ENCODE measurements around the gene SCT. TPM values are rescaled to one million over a fixed set of nuclear protein-coding genes. Genes with fewer than 3 reads are reported as not detected.

Gene SCT
- total RNA-seq, 2 donors from 2014 or later, result 1.1 to 3.2 TPM

DNA sequence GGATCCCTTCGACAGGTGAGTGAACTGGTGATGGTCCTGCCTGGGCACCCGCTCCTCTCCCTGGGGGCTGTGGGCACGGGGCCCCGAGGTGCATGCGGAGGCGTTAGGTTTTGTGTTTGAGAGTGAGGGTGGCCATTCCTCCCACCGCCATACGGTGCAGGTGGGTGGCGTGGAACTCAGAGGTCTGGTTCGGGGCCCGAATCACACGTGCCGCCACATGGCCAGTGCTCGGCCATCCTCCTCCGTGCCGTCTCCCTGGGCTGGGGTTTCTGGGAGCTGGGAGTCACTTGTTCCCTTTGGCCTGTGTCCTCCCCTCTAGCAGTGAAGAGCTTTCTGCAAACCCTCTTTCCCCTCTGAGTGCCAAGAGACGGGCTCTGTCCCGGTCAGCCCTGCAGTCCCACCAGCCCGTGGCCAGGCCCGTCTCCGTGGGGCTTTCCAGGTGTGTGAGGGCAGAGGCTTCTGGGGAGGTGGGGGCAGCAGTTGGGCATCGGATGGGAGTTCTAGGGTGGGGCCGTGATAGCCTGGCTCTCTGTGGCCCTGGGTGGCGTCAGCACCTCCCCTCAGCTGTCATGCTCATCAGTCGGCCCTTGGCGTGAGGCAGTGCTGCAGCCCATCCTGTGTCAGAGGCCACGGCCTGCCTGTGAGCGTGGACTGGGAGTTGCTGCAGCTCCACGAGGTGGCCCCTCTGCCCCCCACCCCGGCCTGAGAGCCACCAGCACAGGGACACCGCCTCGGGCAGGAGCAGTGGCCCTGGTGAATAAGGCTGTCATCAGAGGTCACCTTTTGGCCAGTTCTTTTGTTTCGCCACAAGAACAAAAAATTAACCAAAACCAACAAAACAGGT, 21.5 kb downstream of the SCT start:
- no peaks in the 10 kb centered on the region for H3K27me3 ChIP-seq
- H3K9me3 ChIP-seq, result no peaks in the 10 kb centered on the region
- TF ChIP-seq, protein P1, sequence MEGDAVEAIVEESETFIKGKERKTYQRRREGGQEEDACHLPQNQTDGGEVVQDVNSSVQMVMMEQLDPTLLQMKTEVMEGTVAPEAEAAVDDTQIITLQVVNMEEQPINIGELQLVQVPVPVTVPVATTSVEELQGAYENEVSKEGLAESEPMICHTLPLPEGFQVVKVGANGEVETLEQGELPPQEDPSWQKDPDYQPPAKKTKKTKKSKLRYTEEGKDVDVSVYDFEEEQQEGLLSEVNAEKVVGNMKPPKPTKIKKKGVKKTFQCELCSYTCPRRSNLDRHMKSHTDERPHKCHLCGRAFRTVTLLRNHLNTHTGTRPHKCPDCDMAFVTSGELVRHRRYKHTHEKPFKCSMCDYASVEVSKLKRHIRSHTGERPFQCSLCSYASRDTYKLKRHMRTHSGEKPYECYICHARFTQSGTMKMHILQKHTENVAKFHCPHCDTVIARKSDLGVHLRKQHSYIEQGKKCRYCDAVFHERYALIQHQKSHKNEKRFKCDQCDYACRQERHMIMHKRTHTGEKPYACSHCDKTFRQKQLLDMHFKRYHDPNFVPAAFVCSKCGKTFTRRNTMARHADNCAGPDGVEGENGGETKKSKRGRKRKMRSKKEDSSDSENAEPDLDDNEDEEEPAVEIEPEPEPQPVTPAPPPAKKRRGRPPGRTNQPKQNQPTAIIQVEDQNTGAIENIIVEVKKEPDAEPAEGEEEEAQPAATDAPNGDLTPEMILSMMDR (IDR thresholded peaks at IDR 0.05), result no peak
- H3K9ac ChIP-seq (ENCODE audit: low read depth in 2 of 2, low read length in 2 of 2), result no peak overlapping the region
- no peak for DNase-seq
- H3K36me3 ChIP-seq, result peaks cover 38% of the 10 kb centered on the region
- intact Hi-C loops (cut with DNase I), result no loop called here
- no peaks in the 10 kb centered on the region for H3K4me1 ChIP-seq
- H3K27ac ChIP-seq, result no peak overlapping the region
- no peak overlapping the region for H3K4me3 ChIP-seq

- Histone ChIP-seq H3K9me3 (no peaks in the 10 kb centered on the region), H3K36me3 (peaks cover 37% of the 10 kb centered on the region), H3K27ac (no peak overlapping the region), H3K4me3 (no peak overlapping the region), H3K27me3 (no peaks in the 10 kb centered on the region), H3K9ac (ENCODE audit: low read depth in 2 of 2, low read length in 2 of 2) (no peak overlapping the region), H3K4me1 (no peaks in the 10 kb centered on the region)
- no peak for DNase-seq
- TF ChIP-seq, protein P1 (IDR thresholded peaks at IDR 0.05), result no peak
- intact Hi-C loops (cut with DNase I), result no loop called here
Measured at GRCh38 chr11:603154-603553, 23.8 kb downstream of the SCT start.

GRCh38 chr11:601573-602245, 25.3 kb downstream of the SCT start:
- DNase-seq, result no peak
- intact Hi-C loops (cut with DNase I), result no loop called here
- TF ChIP-seq, protein P1 (IDR thresholded peaks at IDR 0.05), result no peak
- H3K4me1 ChIP-seq, result no peaks in the 10 kb centered on the region
- H3K4me3 ChIP-seq, result no peak overlapping the region
- no peak overlapping the region for H3K9ac ChIP-seq (ENCODE audit: low read depth in 2 of 2, low read length in 2 of 2)
- no peak overlapping the region for H3K27ac ChIP-seq
- no peaks in the 10 kb centered on the region for H3K27me3 ChIP-seq
- H3K9me3 ChIP-seq, result no peaks in the 10 kb centered on the region
- H3K36me3 ChIP-seq, result peaks cover 27% of the 10 kb centered on the region

GRCh38 chr11:598005-598680, 28.8 kb downstream of the SCT start:
- Histone ChIP-seq H3K36me3 (peaks cover 13% of the 10 kb centered on the region), H3K4me1 (no peaks in the 10 kb centered on the region), H3K9ac (ENCODE audit: low read depth in 2 of 2, low read length in 2 of 2) (no peak overlapping the region), H3K27ac (no peak overlapping the region), H3K9me3 (no peaks in the 10 kb centered on the region), H3K4me3 (no peak overlapping the region), H3K27me3 (no peaks in the 10 kb centered on the region)
- intact Hi-C loops (cut with DNase I), result no loop called here
- TF ChIP-seq, protein P1 (IDR thresholded peaks at IDR 0.05), result no peak
- DNase-seq, result no peak

- no peak overlapping the region for H3K4me3 ChIP-seq
- TF ChIP-seq, protein P1 (IDR thresholded peaks at IDR 0.05), result no peak
- DNase-seq, result no peak
- no peaks in the 10 kb centered on the region for H3K4me1 ChIP-seq
- H3K27me3 ChIP-seq, result no peaks in the 10 kb centered on the region
- H3K9ac ChIP-seq (ENCODE audit: low read depth in 2 of 2, low read length in 2 of 2), result no peak overlapping the region
- H3K27ac ChIP-seq, result no peak overlapping the region
- intact Hi-C loops (cut with DNase I), result no loop called here
- no peaks in the 10 kb centered on the region for H3K9me3 ChIP-seq
- peaks cover 19% of the 10 kb centered on the region for H3K36me3 ChIP-seq
Measured at GRCh38 chr11:597166-597725, 29.7 kb downstream of the SCT start.

All from colonic mucosa (tissue), 4 donors.